GM21526 (cell line): ENCODE data around the gene EXD2.
"Not testable (repeated sequence)": the region's sequence is repeated elsewhere in the genome, so short reads cannot be mapped to it uniquely, and the experiment has no call there.

Source experiments
- ATAC-seq: cut with Tn5 transposase; IDR thresholded peaks from one replicate; pipeline ENCODE4 v1.9.1; 2021; ENCODE audit warnings: moderate library complexity; ENCODE audit not compliant: unreplicated experiment, low FRiP score

The EXD2 gene

GRCh38 chr14:69191340-69192111, at the start of gene EXD2:
Gene EXD2, plus strand, starts transcription at chr14:69191498. Its CDS starts 17,973 bp downstream, at chr14:69209471.
- ATAC-seq = peak; percentile 86

GRCh38 chr14:69141550-69141949, 49.7 kb upstream of the EXD2 start:
- ATAC-seq = no peak

- no peak for ATAC-seq
These were observed 49.2 kb upstream of the EXD2 start for GRCh38 chr14:69142101-69142500.

GRCh38 chr14:69149461-69150244, 41.6 kb upstream of the EXD2 start:
- no peak for ATAC-seq

GRCh38 chr14:69151458-69152180, 39.7 kb upstream of the EXD2 start:
- peak; percentile 51 for ATAC-seq

- ATAC-seq = peak; percentile 4
These were observed 39.0 kb upstream of the EXD2 start for GRCh38 chr14:69152181-69152901.

GRCh38 chr14:69152902-69153151, 38.5 kb upstream of the EXD2 start, which contains the start of gene DCAF5:
Gene DCAF5, minus strand, starts transcription at chr14:69153119. Its CDS starts 141 bp downstream, at chr14:69152978.
- no peak for ATAC-seq

GRCh38 chr14:69153152-69153872, 38.0 kb upstream of the EXD2 start:
- peak; percentile 83 for ATAC-seq

- ATAC-seq = no peak
These were observed 37.4 kb upstream of the EXD2 start for GRCh38 chr14:69153873-69154270.

GRCh38 chr14:69154779-69155178, 36.5 kb upstream of the EXD2 start:
- no peak for ATAC-seq

- no peak for ATAC-seq
These were observed 35.1 kb upstream of the EXD2 start for GRCh38 chr14:69156224-69156623.

- ATAC-seq = no peak
These were observed 29.7 kb upstream of the EXD2 start for GRCh38 chr14:69161590-69161989.

- ATAC-seq = not testable (repeated sequence)
These were observed 25.5 kb upstream of the EXD2 start for GRCh38 chr14:69165787-69166186.

- no peak for ATAC-seq
These were observed 20.5 kb upstream of the EXD2 start for GRCh38 chr14:69170839-69171238.

- ATAC-seq = no peak
These were observed 19.7 kb upstream of the EXD2 start for GRCh38 chr14:69171569-69171968.

GRCh38 chr14:69175130-69175529, 16.2 kb upstream of the EXD2 start:
- ATAC-seq = no peak

- ATAC-seq = no peak
These were observed 9.8 kb upstream of the EXD2 start for GRCh38 chr14:69181491-69181890.

- not testable (repeated sequence) for ATAC-seq
These were observed 8.7 kb upstream of the EXD2 start for GRCh38 chr14:69182580-69182979.

GRCh38 chr14:69183735-69184134, 7.6 kb upstream of the EXD2 start:
- no peak for ATAC-seq

- ATAC-seq = no peak
These were observed 1.1 kb upstream of the EXD2 start for GRCh38 chr14:69190191-69190590.
